ENCODE data around the gene SNX20.

The SNX20 gene

DNA sequence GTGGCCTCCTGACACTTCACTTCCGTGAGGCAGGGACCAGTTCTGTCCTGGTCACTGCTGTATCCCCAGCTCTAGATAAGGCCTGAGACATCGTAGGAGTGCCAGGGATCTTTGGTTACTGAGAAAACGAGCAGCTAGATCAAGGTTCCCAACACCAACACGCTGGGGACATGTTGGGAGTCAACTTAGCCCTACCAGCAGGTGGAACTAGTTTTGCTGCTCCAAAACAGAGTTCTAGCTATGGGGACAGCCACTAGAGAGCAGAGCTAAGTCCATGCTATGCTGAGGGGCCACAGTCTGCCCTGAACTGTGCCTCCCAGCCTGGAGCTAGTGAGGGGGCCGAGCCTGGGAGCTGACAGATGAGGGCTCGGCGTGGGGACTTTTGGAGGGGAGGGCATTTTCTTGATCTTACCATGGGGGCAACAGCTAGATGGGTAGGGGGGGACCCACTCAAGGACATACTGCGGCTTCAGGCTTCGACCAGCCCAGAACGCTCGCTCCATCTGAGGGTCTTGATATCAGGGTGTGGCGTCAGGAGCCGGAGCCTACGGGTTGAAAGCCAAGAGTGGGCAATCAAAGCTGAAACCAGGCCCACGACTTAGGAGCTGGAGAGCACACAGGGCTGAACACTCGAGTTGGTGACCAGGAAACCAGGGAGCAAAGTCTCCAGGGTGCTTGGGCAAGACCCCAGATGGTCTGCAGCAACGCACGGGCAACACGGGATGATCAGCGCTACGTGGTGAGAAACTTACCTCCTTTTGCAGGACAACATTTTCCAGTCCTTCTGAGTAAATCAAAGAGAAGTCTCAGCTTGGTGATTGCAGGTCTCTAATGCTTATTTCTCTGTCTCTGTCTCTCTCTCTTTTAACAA lies 13.4 kb downstream of the SNX20 start:
- Histone ChIP-seq H3K27ac (peak overlapping the region in 18 of 21 experiments; percentile 0 to 74 (median 49)), H3K4me3 (no peak overlapping the region)

DNA sequence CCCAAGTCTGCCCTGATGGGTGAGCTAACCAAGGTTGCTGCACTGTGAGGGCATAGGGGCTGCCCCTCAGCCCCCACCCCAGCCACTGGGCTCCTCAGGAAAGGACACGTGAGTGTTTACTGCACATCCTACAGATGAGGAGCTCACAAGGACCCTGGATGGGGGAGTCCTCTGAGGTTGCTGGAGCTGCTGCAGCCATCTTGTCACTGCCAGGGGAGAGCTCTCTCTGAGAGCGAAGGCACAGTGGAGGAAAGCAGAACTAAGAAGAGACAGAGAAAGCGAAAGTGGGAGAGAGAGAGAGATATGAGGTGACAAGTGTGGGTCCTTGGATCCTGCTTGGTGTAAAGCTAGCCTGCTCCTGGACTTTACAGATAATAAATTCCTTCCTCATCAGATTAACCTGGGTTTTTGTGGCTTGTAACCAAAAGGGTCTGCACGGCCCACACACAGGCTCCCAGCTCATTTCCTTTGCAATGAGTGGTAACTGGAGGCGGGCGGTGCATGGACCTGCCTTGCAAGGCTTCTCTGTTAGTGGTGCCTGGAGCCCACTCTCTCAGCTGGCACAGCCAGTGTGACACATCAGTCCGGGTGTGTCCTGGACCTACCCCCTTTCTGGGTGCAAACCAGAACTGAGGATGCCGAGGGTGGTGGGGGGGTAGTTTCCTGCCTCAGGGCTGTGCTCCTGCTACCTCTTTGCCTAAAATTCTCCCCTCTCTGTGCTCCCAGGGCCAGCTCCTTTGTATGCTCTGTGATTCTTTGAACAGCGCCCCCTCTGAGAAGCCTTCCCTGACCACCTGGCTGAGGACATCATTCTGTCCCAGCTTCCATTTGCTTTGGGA lies 14.2 kb downstream of the SNX20 start:
- Histone ChIP-seq H3K4me3 (no peak overlapping the region), H3K27ac (peak overlapping the region in 17 of 21 experiments; percentile 0 to 74 (median 48))

DNA sequence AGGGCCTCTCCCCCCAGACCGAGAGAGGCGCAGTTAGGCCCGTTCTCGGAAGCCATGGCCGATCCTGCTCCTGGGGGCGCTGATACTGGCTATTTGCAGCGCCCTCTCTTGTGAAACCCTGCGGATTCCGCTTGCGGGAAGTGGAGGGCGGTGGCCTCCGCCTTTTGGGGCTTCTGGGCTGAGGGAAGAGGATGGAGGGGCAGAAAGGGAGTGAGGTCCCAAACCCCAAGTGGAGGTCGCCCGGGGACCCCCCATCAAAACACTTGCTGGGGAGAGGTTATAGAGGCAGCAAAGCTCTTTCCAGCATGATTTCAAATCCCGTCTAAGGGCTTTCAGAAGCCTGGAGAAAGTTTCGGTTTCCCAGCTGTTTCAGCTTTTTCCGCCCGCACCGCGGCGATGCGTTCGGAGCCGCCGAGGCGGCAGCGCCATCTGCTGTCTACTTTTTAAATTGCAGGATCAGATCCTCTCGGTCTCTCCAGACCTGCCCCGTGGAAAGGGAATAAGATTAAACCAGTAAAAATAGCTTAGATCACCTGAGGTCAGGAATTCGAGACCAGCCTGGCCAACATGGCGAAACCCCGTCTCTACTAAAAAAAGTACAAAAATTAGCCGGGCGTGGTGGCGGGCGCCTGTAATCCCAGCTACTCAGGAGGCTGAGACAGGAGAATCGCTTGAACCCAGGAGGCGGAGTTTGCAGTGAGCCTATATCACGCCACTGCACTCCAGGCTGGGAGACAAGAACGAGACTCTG lies 15.8 kb downstream of the SNX20 start:
- peak overlapping the region in 19 of 21 experiments; percentile 1 to 81 (median 69) for H3K27ac ChIP-seq
- peak overlapping the region; percentile 16 to 43 (median 33) for H3K4me3 ChIP-seq

DNA sequence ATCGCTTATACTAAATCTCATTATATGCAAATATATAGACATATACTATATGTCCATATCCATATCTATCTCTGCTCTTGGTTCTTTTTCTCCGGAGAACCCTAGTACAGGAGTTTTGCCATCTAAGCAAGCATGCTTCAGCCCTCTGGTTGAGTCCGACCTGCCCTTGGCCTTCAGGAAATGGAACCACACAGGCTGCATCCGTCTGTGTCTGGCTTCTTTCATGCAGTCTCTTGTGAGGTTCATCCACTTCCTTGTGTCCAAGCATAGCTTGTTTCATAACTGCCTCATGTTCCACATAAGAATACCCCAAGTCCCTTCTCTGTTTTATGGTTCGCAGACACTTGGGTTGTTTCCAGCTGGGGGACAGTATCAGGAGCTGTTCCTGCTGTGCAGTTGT lies 16.8 kb downstream of the SNX20 start:
- Histone ChIP-seq H3K4me3 (no peak overlapping the region), H3K27ac (peak overlapping the region in 1 of 21 experiments; percentile 81)

DNA sequence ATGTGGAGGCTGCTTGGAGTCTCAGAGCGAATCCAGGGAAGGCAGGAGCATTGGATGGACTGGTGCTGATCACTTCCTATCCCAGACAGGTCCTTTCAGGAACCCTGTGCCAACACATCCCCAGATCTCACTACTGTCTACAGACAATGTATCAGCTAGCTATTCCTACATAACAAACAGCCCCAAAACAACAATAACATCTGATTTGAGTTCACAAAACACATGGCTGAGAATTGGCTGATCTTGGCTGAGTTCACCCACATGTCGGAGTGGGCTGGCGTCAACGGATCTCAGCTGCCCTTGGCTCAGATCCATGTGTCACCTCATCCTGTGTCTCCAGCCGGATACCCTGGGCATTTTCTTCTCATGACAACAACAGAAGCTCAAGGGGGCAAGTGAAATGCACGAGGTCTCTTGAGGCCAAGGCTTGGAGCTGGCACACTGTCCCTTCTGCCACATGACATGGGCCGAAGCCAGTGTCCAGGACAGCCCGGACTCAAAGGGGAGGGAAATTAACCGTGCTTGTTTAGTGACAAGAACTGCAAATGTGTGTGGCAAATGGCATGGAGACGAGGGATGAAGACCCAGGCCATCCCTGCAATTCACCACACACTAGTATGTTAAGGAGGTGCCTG lies 18.7 kb downstream of the SNX20 start:
- Histone ChIP-seq H3K4me3 (no peak overlapping the region), H3K27ac (no peak overlapping the region)

DNA sequence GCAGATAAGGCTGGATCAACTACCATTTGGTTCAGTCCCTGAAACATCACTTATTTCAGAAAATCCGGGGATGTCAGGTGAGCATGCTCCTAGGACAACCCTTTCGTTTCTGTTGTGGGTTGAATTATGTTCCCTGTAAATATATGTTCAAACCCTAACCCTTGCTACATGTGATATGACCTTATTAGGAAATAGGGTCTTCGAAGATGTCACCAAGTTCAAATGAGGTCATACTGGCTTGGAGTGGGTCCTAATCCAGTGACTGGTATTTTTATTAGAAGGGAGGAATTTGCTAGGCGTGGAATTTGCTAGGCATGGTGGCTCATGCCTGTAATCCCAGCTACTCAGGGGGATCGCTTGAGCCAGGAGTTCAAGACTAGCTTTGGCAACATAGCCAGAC lies 21.3 kb downstream of the SNX20 start:
- no peak overlapping the region for H3K27ac ChIP-seq
- H3K4me3 ChIP-seq: no peak overlapping the region

DNA sequence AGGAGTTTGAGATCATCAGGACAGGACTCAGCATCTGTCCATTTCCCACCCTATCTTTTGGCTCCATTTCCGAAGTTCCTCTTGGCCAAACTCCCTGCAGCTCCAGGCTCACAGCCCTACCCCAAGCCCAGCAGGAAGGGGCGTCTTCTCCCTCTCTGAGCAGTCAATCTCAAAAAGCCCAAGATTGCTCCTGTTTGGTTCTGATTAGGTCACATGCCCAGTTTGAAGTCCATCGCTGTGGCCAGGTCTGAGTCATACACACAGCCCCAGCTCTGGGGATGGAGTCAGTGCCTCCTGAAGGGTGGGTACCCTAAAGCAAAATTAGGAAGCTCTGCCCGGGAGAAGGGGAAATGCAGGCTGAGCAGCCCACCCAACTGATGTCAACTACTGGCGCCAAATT lies 23.9 kb downstream of the SNX20 start:
- no peak overlapping the region for H3K4me3 ChIP-seq
- no peak overlapping the region for H3K27ac ChIP-seq

DNA sequence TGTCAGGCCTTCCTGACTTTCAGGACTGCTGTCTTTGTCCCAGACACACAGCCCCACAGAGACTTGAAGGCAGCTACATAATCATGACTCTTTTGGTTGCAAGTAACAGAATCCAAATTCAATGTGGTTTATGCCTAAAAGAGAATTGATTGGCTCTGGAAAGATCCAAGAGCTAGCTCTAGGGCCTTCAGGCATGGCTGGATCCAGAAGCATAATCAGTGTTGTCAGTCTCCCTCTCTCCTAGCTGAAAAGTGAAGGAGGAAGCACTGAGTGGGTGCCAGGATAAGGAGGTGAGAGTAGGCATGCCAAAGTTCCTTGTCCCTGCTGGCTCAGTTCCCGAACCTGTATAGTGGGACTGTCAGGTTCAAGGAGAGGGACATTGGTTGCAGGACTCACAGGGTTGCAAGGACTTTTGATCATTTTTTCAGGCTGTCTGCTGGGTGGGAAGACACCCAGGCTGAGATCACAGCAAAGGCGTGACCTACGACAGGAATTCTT lies 25.5 kb downstream of the SNX20 start:
- Histone ChIP-seq H3K4me3 (no peak overlapping the region), H3K27ac (no peak overlapping the region)

DNA sequence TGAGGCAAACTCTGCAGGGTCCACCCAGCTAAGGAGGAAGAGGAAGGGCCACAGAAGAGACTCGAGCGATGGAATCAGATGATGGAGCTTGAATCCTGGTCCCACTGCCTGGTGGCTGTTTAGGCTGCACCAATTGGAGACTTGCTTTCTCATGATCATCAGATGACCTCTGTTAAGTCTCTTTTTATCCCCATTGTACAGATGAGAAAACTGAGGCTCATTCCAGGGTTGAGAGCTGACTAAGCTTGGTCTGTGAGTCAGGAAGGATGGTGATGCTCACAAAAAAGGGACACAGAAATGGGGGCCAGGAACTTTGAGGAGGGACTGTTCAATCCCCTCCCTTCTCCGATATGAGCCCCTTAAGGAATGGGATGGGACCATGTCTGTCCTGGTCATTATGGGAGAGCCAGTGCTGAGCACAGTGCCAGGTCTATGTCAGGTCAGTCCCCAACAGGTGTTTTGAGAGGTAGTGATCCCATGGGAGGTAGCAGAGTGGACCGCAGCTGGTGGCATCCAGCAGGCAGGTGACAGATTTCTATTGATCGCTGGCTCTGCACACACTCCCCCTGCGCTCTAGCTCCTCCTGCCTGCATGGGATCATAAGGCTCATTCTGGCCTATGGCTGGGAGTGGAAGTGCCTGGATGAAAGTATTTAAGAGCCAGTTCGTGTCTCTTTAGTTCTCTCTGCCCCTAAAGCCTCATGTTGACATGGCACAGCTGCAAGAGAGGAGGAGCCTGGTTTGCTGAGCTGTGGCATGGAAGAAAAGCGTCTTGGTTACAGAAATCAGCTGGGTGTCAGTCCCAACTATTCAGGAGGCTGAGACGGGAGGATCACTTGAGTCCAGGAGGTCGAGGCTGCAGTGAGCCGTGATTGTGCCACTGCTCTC lies 27.2 kb downstream of the SNX20 start:
- Histone ChIP-seq H3K27ac (no peak overlapping the region), H3K4me3 (no peak overlapping the region)

DNA sequence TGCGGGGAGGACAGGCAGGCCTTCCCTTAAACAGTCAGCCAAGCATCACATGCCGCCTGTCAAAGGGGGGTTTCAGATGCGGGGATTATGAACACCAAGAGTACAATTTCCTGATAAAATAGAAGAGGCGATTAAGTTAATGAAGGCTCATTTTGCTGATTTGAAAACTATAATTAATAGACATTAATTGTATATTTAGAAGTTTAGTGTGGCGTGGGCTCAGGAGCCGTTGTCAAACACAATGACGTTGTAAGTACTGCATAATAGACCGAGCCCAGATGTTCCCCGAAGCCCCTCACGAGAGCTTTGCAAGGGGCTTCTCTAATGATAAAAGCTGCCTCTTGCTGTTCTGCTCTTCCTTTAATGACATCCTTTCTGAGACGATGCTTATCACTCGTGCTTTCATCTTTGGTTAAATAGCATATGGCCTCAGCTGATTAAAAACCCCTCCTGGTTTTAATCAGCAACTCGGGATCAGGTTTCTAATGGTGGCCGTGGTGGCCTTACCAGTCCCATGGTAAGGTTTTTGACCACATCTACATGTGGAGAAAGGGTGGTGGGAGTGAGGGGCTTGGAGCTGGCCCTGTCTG lies 28.2 kb downstream of the SNX20 start:
- Histone ChIP-seq H3K4me3 (no peak overlapping the region), H3K27ac (no peak overlapping the region)

DNA sequence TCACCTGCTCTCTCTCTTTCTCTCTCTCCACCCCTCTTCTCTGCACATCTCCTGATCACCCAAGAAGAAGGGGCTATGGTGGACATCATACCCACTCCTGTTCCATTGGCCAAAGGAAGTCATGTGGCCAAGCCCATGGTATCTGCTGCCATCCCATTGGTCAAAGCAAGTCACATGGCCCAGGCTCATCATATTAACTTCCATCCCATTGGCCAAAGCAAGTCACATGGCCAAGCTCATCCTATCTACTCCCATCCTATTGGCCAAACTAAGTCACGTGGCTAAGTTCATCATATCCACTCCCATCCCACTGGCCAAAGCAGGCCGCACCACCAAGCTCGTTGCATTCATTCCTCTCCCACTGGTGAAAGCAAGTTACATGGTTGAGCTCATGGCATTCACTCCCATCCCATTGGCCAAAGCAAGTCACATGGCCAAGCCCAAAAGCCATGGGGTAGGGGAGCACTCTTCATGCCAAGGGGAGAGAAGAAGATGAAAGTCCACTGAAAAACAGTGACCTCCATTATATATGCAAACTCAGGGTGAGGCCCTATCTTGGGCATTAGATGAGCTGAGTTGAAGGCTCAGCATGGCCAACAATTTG lies 29.2 kb downstream of the SNX20 start:
- Histone ChIP-seq H3K4me3 (no peak overlapping the region), H3K27ac (no peak overlapping the region)

DNA sequence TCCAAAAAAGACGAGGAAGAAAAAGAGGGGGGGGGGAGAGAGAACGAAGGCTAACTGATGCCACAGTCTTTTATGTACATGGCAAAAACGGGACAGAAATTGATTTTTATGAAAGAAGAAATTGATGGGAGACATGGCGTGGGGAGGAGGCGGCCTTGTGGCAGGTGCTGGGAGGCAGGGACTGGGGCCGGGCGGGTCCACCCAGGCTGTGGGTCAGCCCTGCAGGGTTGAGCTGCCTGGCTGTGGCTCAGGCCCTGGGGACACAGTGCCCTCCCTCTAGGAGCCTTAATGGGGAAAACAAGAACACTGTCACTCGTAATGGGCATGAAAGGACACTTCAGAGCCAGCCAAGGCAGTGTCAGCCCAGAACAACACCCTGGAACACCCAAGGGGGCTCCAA lies 34.8 kb downstream of the SNX20 start:
- Histone ChIP-seq H3K27ac (no peak overlapping the region), H3K4me3 (no peak overlapping the region)

DNA sequence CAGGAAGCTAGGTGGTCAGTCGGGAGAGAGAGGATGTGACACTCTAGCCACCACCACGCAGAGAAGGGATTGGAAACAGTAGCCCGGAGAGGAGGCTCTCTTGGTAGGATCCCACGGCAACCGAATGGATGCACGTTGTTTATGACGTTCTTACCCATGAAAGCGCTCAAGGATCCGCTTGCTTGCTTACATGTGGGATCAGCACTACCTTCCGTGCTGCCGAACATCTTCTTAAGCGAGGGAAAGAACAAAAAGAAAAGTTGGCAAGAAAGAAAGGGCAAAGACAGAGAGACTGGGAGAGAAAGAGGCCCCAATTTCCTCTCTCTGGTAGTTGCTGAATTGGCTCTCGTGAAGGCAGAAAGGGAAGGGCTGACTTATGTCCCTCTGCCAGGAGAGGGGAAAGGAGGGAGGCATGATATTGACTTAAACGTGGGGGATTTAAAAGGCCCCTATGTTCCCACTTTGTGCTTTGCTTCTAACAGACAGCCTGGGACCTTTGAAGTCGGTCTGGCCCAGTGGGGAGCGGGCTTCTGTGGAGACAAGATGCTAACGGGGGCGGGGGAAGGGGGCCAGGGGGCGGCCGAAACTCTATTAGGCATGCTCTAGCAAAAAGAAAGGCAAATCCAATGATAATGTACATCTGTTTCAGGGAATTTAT lies 35.4 kb downstream of the SNX20 start:
- no peak overlapping the region for H3K27ac ChIP-seq
- H3K4me3 ChIP-seq: no peak overlapping the region

DNA sequence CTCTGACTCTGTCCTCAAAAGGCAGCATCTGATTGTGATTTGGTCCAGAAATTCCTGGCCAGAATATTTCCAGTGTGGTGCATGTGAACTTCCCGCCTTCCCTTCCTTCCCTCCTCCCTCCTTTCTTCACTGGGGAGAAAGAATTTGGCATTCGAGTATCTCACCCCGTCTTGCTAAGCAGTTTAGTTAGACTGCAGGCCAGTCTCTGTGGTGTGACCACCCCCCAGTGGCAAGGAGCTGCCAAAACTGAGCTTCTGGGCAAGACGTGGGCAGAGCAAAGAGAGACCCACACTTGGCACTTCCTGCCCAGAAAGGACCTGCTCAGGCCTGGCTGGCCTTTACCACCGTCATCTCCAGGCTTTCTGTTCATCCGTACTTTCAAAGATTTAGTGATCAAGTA lies 36.4 kb downstream of the SNX20 start:
- no peak overlapping the region for H3K27ac ChIP-seq

DNA sequence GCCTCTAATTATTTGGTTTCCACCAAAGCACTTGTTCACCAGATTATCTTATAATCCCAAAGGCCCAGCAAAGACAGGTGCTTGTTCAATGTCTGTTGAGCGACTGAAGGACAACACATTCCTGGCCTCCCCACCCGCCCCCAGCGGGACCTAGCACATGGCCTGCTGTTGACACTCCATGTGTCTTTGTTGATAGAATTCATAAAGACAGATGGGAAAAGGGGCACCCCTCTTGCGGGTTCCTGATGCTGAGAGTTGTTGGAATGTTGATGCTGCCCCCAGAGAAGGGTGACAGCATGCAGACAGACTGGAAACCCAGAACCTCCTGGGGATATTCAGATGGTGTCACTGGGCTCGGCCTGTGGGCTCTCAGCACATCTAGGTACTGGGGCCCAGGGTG lies 36.9 kb downstream of the SNX20 start:
- H3K4me3 ChIP-seq: no peak overlapping the region
- no peak overlapping the region for H3K27ac ChIP-seq

More for the DNA sequence above, 36.4 kb downstream of the SNX20 start:
- no peak overlapping the region for H3K4me3 ChIP-seq

DNA sequence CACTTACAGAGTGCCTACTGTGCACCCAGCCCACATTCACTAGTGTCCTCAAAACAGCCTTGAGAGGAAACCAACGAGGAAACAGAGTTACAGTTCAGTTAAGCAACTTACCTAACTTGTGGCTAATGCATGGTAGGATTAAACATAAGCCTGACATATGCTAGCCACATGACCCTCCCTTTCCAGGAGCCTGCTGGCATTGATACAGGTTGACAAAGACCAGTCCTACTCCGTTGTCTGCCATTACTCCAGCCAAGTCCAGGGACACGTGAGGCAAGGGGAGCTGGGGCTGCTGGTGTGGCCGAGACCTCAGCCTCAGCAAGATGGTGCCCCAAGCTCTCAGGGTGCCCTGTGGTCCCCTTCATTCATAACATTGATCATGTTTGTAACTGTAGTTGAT lies 37.9 kb downstream of the SNX20 start:
- no peak overlapping the region for H3K4me3 ChIP-seq
- no peak overlapping the region for H3K27ac ChIP-seq

DNA sequence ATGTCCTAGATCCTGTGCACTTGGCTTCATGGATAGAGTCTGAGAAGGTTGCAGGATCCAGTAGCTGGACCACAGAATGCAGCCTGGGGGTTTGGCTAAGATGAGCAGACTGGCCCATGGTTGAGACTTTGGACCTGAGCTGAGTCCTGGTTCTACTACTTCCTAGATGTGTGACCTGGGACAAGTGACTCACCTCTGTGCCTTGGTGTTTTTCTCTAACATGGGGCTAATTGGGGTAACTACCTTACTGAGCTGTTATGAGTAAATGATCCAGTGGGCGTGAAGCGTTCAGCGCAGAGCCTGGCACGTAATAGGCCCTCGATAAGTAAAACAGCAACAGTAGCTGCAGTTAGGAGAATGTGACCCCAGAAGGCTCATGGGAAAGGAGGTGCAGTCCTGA lies 38.8 kb downstream of the SNX20 start:
- Histone ChIP-seq H3K27ac (no peak overlapping the region), H3K4me3 (no peak overlapping the region)

Data from skin epidermis (tissue), 12 donors.